Tibial nerve (tissue), 4 donors: ENCODE data around the gene TRAK1. TPM values are rescaled to one million over a fixed set of nuclear protein-coding genes. Genes with fewer than 3 reads are reported as not detected.

Source experiments
- DNase-seq, 2 donors: peaks; one replicate each; pipeline ENCODE4 v3.0.0-alpha.2; 2019; ENCODE audit warnings: low spot score in 2 of 2
- H3K27ac ChIP-seq, 4 donors: fragments of 200-600 bp; sonication (generic) in 3 of 4; one replicate each; pipeline ENCODE4 v1.5.1; 2017 to 2019; ENCODE audit warnings: mild to moderate bottlenecking in 1 of 4
- H3K27me3 ChIP-seq, 2 donors: fragments of 200-600 bp; sonication (generic) in 1 of 2; one replicate each; pipeline versions ENCODE4 v1.5.1 to v1.6.0; 2017 to 2019
- H3K36me3 ChIP-seq, 3 donors: fragments of 200-600 bp; sonication (generic); one replicate each; pipeline ENCODE4 v1.5.1; 2018 to 2019
- H3K4me1 ChIP-seq, 4 donors: fragments of 200-600 bp; sonication (generic) in 3 of 4; one replicate each; pipeline ENCODE4 v1.5.1; 2017 to 2019
- H3K4me3 ChIP-seq, 4 donors: fragments of 200-600 bp; sonication (generic) in 3 of 4; one replicate each; pipeline ENCODE4 v1.5.1; 2017 to 2019; ENCODE audit warnings: mild to moderate bottlenecking in 1 of 4, moderate library complexity in 1 of 4
- H3K9me3 ChIP-seq, 4 donors: fragments of 200-600 bp; sonication (generic) in 3 of 4; one replicate each; pipeline ENCODE4 v1.5.1; 2017 to 2019
- CTCF ChIP-seq, 5 experiments: fragments of 200-600 bp in 3 of 5; fragments of 450-650 bp in 2 of 5; sonication (generic) in 3 of 5; IDR thresholded peaks; one replicate each; pipeline ENCODE4 v1.5.1; 2016 to 2019; ENCODE audit warnings: antibody characterized with exemption in 5 of 5, mild to moderate bottlenecking in 3 of 5, moderate library complexity in 2 of 5
- EP300 ChIP-seq, 2 donors: sonication (generic); formaldehyde crosslinking; IDR thresholded peaks; one replicate each; pipeline ENCODE4 v1.6.1; 2017; ENCODE audit warnings: antibody characterized with exemption in 2 of 2, mild to moderate bottlenecking in 1 of 2
- POLR2A ChIP-seq, 2 donors: fragments of 450-650 bp; IDR thresholded peaks; one replicate each; pipeline ENCODE4 v1.6.1; 2017; ENCODE audit warnings: antibody characterized with exemption in 2 of 2, mild to moderate bottlenecking in 2 of 2, moderate library complexity in 2 of 2
- WGBS, 2 donors: methylation state at CpG; one replicate each; pipeline ENCODE4 v1.1.5; 2018; 5-methylcytosine and 5-hydroxymethylcytosine counted together
- total RNA-seq, 4 donors: library from RNA; depleted of rRNA; stranded (reverse); fragments of >200 nt; gene quantifications; one replicate each; pipeline ENCODE4 v1.1.0, GENCODE V29; 2016

Gene TRAK1
- total RNA-seq, 4 donors from 2014 or later, result 28.6 to 68.1 (median 35.5) TPM

GRCh38 chr3:42216931-42217333 is 125.8 kb downstream of the TRAK1 start:
- no peak for DNase-seq
- Histone ChIP-seq H3K36me3 (peaks cover 0 to 51% (median 6%) of the 10 kb centered on the region in 3 donors), H3K9me3 (no peaks in the 10 kb centered on the region), H3K4me3 (no peak overlapping the region), H3K27ac (no peak overlapping the region), H3K27me3 (no peaks in the 10 kb centered on the region), H3K4me1 (peaks cover 0 to 16% (median 0%) of the 10 kb centered on the region in 4 donors)
- TF ChIP-seq EP300 (IDR thresholded peaks at IDR 0.05) (no peak), CTCF (IDR thresholded peaks at IDR 0.05) (no peak), POLR2A (IDR thresholded peaks at IDR 0.05) (no peak)
- 73 to 82% methylated on average over 5 of the region's 5 CpGs for WGBS, 2 donors

- H3K9me3 ChIP-seq, result no peaks in the 10 kb centered on the region
- peaks cover 4 to 72% (median 17%) of the 10 kb centered on the region in 3 donors for H3K36me3 ChIP-seq
- no peak overlapping the region for H3K4me3 ChIP-seq
- 83 to 85% methylated on average over 17 of the region's 17 CpGs for WGBS, 2 donors
- TF ChIP-seq CTCF (IDR thresholded peaks at IDR 0.05) (no peak), EP300 (IDR thresholded peaks at IDR 0.05) (no peak), POLR2A (IDR thresholded peaks at IDR 0.05) (no peak)
- peak overlapping the region in 2 of 4 donors; percentile 8 to 34 for H3K27ac ChIP-seq
- no peaks in the 10 kb centered on the region for H3K4me1 ChIP-seq
- DNase-seq, result no peak
- no peaks in the 10 kb centered on the region for H3K27me3 ChIP-seq
Observed at GRCh38 chr3:42220436-42221121, 129.4 kb downstream of the TRAK1 start.

GRCh38 chr3:42222942-42223693 is 132.0 kb downstream of the TRAK1 start:
- no peak for TF ChIP-seq POLR2A (IDR thresholded peaks at IDR 0.05)
- no peak for TF ChIP-seq CTCF (IDR thresholded peaks at IDR 0.05)
- TF ChIP-seq EP300 (IDR thresholded peaks at IDR 0.05), result no peak
- no peak overlapping the region for H3K27ac ChIP-seq

GRCh38 chr3:42224178-42224577 is 133.0 kb downstream of the TRAK1 start:
- no peak for TF ChIP-seq CTCF (IDR thresholded peaks at IDR 0.05)
- TF ChIP-seq EP300 (IDR thresholded peaks at IDR 0.05), result no peak
- no peak for TF ChIP-seq POLR2A (IDR thresholded peaks at IDR 0.05)
- Histone ChIP-seq H3K4me3 (no peak overlapping the region), H3K36me3 (peaks cover 4 to 63% (median 13%) of the 10 kb centered on the region in 3 donors), H3K27me3 (no peaks in the 10 kb centered on the region), H3K27ac (peak overlapping the region in 3 of 4 donors; percentile 27 to 64 (median 63)), H3K4me1 (peaks cover 0 to under 1% (median 0%) of the 10 kb centered on the region in 4 donors), H3K9me3 (no peaks in the 10 kb centered on the region)
- WGBS, 2 donors, result 77 to 81% methylated on average over 9 of the region's 9 CpGs
- DNase-seq, result no peak

More at GRCh38 chr3:42222942-42223693, 132.0 kb downstream of the TRAK1 start:
- no peaks in the 10 kb centered on the region for H3K4me1 ChIP-seq
- no peak for DNase-seq
- no peaks in the 10 kb centered on the region for H3K9me3 ChIP-seq
- no peaks in the 10 kb centered on the region for H3K27me3 ChIP-seq
- 93 to 95% methylated on average over 25 to 31 of the region's 31 CpGs for WGBS, 2 donors
- H3K36me3 ChIP-seq, result peaks cover 4 to 70% (median 17%) of the 10 kb centered on the region in 3 donors
- no peak overlapping the region for H3K4me3 ChIP-seq
